ENCODE results near the gene MAP3K21.

DNA sequence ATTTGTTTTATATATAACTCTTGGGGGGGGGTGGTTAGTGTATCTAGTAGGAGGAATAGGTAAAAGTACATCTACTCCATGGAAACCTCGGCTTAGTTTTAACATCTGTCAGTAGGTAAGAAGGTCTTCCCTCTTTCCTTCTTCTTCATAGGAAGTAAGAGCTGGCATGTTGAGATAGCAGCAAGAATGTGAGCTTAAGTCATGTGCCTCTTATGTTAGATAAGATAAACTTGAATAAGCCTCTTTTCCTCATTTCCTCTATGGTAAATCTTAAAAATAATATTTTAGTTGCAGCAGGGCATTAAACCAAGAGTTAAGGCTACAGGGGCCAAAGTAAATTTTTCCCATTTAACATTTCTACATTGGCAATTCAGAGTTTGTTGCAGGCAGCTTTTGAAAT, 100.4 kb downstream of the MAP3K21 start:
- TF ChIP-seq SUZ12 (IDR thresholded peaks at IDR 0.05; ENCODE audit: extremely low read depth, insufficient read depth, insufficient read length) (no peak), ZNF274 (IDR thresholded peaks at IDR 0.05; ENCODE audit: low read depth, low read length) (no peak)
